ENCODE data around the gene AP3B1. TPM values are rescaled to one million over a fixed set of nuclear protein-coding genes. Genes with fewer than 3 reads are reported as not detected.
A peak's percentile ranks its signal among the peaks of the same experiment; 100 is the strongest.
"Not testable (repeated sequence)": the region's sequence is repeated elsewhere in the genome, so short reads cannot be mapped to it uniquely, and the experiment has no call there.

AP3B1 gene
- polyA plus RNA-seq, 1 donor, result 35.7 TPM

DNA sequence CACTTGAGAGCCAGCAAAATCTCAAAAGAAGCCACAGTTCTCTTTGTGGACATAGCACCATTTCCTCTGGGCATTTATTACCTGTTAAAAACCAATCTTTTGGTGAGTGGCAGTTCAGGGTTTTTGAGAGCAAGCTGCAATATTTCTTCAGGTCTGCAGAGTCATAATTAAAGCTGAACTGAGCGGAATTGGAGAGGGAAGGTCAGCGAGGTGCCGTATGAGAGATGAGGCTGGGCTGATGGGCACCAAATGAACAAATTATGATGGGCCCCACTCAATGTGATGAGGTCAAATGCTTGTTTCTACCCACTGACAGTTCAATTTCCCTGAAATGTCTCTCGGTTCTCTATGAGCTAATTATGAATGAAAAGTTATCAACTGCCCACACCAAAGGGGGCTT, 231.9 kb downstream of the AP3B1 start:
- no peak for DNase-seq

DNA sequence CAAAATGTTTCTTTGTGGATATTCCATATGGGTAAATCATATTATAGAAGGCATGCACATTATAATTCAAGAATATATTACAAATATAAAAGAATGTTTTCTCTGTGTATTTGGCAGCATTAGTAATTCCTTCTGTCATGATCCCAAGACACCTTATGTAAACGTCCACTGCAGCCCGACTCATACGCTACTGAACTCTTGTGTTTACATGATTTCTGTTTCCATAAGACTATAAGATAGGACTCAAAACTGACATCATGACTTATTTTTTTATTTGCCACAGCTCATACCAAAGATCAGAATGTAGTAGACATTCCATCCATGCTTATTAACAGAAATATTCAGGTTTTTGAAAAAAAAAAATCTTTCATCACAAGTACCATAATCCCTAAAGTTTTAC, 234.1 kb downstream of the AP3B1 start:
- no peak for DNase-seq

DNA sequence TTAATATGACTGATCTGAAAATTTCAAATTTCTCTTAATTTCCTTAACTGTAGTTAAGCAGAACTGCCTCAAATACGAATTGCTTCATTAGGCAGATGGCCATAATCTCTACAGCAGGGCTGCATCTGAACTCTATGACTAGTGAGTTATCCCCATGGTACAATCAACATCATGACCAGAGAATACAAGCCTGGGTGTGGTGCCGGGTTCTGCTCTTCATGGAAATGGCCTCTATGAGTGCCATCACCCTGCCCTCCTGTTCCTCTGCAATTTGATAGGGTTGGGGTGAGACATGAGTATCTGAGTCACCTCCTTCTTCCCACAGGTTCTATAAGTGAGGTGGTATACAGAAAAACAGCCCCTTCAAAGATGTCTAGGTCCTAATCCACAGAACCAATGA, 235.9 kb downstream of the AP3B1 start:
- no peak for DNase-seq

DNA sequence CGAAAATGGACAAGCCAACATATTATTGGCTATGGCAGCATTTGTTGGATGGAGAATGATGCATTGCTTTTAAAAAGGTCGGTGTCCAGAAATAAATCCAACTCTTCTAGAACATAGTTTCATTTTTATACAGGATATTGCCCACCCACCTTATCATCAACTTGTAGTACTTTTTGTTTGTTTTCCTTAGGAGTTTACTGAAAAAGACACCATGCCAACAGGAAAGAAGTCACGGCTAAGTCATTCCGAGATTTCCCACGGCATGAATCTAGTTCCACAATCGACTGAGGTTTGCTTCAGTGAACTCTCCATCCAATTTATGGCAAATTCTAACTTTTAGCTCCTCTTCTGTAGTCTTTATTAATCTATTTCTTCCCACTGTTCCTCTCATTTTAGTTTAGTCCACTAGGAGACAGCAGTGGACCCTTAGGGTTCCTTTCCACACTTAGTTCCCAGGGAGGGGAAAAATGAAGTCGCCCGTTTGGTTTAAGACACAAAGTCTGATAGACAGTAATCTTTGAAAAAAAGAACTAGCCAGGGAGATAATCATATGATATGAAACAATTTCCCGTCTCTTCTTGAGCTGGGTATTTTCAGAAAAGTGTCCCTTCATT, 237.5 kb downstream of the AP3B1 start:
- DNase-seq, result no peak

DNA sequence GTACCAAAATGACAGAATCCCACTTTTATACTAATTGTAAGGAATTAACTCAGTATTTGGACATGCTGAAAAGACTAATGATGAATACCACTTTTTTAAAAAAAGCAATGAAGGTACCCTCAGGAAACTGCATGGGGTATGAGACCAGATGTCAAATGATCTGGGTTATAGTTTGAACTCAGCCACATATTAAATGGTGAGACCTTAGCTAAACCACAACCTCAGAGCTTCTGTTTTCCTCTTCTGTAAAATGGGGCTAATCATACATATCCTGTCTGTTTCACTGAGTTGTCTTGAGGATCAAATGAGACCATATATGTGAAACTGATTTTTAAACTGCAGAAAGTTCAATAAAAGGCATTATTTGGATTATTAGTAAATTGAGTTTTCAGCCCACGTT, 238.4 kb downstream of the AP3B1 start:
- DNase-seq, result no peak

DNA sequence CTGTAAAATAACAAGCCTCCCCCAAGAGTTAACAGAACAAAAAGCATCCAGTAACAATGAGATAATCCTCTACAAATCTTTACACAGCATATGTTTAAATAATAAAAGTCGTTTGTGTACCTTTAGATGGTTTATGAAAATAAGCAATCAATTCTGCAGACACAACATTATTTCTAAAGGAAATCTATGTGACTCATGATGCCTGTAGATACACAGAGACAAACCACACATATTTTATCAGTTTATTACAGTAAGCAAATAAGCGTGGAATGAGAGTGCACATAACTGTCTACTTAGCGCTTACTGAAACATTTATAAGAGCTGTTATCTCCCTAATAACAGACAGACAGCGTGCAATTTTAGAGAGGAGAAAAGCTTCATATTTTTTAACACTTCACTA, 243.6 kb downstream of the AP3B1 start:
- DNase-seq, result no peak

DNA sequence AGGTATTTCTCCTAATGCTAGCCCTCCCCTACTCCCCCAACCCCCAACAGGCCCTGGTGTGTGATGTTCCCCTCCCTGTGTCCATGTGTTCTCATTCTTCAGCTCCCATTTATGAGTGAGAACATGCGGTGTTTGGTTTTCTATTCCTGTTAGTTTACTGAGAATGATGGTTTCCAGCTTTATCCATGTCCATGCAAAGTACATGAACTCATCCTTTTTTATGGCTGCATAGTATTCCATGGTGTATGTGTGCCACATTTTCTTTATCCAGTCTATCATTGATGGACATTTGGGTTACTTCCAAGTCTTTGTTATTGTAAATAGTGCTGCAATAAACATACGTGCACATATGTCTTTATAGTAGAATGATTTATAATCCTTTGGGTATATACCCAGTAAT, 247.7 kb downstream of the AP3B1 start:
- not testable (repeated sequence) for DNase-seq

DNA sequence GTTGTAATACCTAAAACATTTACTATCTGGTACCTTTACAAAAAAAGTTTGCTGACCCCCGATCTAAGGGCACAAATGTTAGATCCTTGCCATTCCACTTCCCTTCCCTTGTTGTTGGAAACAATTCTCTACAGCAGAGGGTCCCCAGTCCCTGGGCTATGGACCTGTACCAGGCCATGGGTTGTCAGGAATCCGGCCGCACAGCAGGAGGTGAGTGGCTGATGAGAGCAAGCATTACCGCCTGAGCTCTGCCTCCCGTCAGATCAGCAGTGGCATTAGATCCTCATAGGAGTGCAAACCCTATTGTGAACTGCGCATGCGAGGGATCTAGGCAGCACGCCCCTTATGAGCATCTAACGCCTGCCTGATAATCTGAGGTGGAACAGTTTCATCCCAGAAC, 248.5 kb downstream of the AP3B1 start:
- no peak for DNase-seq

DNA sequence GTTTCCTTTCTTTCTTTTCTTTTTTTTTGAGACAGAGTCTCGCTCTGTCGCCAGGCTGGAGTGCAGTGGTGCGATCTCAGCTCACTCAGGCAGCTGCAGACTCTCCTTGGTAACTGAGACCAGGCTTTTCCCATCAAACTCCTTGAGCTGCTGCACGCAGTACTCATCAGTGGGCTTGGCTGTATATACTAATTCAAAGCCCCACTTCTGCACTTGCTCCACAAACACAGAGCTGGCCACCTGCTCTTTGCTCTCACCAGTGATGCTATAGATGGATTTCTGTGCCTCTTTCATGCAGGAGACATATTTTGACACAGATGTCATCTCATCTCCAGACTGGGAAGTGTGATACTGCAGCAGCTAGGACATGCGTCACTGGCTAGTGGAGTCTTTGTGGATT, 252.7 kb downstream of the AP3B1 start:
- DNase-seq, result no peak

DNA sequence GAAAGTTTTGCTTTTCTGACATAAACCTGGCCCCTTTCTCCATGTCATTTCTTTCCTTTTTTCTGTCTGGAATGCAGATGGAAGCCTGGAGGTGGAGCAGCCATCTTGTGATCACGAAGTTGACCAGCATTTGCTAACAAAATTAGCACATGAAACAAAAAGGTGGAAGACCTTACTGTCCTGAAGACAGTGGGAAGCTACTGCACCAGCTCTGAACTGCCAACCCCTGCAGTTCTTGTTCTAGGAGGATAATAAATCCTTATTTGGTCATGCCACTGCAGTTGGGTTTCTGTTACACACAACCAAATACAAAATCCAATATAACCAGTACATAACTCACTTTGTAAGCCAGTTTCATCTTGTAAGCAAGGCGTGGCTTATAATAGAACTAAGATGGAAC, 269.0 kb downstream of the AP3B1 start:
- no peak for DNase-seq

DNA sequence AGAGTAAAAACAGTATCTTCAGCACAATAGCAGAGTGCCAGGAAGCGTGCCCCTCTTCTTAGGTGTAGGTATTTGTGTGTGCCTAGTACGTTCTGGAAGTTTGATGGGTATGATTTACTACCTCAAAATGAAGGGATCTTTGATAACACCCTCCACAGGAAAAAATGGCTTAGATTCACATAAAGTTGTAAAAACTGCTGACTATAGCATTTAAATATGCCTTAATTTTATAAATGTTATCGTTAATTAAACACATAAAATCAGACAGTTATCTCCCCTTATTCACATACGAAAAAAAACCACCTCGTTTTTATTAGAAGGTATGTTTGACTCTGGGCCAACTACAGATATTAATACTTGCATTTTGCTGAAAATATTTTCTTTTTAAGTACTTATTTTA, 274.8 kb downstream of the AP3B1 start:
- no peak for DNase-seq

DNA sequence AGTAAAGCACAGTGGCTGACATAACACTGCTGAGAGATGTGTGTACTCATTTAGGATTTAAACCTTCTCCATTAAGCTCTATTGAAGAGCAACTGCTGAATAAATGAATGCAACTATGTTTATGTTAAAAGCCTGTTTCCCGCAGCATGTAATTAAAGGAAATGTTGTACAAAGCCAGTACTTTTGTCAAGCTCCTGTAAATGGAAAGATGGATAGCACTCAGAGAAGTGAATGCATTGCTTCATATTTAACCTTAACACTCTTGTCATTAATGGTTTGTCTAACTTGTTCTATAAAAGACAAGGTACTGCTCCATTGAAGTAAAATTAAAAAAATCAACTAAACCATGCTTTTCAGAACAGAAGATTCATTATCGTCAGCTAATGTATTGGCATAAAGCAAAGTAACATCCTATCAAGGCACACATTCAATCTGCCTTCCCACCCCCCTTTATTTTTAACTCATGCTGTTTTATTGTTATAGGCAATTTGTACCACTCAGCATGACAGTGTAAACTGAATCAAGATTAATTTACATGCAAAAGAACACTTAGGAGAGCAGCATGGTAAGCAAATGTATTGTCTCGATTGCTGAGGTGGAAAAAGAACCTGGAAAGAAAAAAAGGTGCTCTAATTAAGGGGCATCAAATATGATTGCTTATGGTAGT, 277.5 kb downstream of the AP3B1 start:
- DNase-seq, result no peak

DNA sequence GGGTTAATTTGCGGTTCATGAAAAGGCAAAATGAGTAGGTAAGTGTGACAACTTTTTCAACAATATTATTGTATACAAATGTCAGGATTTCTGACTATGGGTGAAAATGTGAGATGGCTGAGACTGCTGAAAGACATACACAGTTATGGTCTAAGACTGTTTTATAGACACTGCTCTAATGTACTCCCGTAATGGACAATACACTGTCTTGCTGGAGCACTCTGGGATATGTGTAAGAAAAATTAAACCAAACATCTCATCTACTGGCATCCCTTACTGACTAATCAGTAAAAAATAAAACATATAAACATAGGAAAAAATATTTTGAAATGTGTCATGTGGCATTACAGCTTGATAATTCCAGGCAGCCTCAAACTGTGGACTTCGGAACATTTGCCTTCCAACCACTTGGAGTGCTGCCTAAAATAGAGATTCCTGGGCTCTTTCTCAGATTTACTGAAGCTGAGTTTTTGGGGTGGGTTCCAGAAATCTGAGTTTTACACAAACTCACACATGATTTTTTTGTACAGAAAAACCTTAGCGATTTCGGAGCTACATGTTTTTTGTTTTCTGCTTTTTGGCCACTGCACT, 284.5 kb downstream of the AP3B1 start:
- DNase-seq, result peak; percentile 78

DNA sequence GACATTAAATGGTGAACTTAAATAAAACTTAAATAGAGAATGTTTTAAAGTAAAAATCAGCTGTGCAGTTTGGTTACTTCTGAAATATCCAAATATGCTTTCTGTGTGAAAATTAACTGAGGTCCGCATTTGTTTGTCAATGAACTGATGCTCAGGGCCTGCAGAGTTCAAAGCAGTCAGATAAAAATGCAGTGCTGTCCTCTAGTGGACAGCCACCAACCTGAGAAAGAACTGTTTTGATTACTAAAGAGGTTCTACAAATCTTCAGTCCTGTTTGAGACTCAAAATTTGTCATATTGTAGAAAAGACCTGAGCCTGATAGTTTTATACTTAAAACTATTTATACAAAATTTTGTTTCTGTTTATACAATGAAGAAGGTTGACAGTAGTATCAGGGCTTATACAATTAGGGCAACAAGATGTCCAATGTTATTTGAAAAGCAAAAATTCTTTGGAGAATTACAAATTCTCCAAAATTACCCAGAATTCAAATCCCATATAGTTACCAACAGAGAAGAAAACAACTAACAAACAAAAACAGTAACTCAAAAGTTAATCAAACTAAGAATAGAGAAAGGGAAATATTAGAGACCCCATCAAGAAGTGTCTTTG, 286.0 kb downstream of the AP3B1 start:
- DNase-seq, result no peak

DNA sequence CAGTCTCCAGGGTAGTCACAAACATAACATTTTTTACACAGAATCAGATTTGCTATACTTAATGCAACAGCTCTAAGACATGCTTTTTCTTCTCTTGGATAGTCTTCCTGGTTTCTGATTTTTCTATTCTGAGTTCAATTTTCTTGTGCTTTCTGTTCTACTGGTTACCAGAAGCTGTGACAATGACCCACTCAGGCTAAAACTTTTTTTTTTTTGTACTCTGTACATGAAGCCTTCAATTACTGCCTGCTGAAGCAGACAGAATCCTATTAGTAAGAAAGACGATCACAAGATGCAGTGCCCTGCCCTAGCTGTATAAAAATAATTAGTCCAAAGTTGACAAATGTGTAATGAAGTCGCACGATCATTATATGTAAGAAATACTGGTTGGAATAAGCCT, 287.3 kb downstream of the AP3B1 start:
- DNase-seq, result no peak

DNA sequence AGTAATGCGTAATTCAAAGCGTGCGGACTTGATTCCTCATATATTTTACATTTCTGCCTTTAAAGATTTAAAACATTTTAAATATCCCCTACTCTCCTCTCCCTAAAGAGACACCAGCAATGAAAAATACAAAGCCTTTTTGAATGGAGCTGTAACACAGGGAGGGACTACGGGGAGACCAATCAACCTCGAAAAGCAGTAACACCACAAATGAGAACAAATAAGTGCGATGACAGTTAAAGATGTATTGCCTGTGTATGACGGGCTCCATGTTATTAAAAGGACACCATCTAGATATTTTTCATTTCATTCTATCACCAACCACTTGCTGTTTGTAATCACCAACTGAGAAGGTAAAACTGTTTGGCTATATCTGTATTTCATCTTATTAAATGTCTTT, 288.0 kb downstream of the AP3B1 start:
- DNase-seq, result no peak

DNA sequence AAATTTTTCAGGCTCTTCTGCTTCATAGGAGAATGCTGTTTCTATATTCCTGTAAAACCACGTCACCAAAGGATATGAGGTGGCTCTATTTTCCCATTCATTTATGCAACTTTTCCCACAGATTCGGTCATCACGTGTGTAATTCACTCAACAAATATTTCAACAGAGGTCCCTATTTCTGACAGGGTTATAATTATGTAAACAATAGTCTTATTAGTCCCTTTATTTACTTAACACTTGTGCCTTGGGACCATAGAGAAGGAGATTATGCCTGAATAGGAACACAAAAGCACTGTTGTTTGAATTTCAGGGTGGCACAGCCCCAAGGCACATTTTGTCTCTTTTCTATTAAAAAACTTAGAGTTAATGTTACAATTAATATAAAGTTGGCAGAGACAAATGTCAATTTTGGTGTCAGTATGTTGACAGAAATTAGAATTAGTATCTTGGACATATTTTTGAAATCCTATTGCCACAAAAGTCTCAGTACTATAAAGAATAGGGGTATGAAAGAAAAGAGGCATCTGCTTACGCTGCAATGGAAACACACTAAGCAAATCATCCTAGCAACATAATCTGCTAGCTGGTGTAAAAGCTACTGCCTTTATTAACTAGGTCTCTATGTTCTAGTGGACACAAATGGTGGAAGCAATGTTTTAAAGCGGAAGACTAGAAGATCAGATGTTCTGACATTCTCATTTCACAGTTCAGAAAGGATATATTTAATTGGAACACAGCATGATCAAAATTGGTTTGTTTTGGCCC, 289.3 kb downstream of the AP3B1 start:
- DNase-seq, result no peak

DNA sequence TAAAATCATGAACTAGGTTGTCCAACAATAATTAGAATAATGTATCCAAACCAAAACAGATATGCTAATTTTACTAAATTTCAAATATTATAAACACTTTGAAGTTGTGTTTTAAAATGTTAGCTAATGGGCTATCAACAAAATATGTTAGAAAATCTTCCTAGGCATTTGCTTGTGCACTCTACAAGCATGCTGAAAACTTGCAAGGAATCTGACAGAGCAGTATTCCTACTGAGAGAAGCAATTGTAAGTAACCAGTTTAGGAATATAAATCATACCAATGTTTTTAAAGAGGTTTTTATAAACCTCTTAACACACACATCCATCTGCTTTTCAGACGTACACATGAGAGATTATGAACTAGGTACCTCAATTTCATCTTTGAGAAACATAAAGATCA, 289.9 kb downstream of the AP3B1 start:
- DNase-seq, result no peak

DNA sequence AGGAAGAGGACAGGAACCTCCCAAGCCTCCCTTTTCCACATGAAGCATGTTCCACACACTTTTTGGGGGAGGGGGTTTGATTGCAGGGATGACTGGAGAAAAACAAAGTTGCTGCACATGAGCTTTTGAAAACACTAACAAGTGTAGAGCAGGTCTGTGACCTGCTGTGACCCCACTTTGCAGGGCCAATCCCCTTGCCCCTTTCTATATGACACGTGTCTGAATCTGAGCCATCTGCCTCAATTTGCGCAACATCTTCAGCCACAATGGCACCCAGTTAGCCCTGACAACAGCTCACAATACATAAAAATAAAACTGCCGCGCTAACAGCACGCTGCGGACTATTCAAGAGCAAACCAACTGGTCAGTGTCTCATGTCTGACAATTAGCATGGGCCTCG, 290.6 kb downstream of the AP3B1 start:
- no peak for DNase-seq

DNA sequence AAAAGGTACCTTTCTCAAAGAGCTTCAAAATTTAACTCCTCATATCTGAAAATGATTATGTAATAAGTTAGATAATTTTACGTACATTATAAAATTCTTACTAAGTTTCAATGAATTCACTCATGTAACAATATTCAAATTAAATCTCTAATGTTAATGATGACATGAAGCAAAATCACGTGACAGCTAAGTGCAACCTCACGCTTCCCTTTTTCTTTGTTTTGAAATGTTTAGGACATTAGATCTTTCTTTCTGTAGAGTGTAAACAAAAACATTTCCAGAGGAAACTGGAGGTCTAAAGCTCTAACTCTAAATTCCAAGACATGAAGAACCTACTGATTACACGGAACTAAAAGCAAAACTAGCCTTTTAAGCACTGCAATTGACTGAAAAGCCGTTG, 291.0 kb downstream of the AP3B1 start:
- no peak for DNase-seq

DNA sequence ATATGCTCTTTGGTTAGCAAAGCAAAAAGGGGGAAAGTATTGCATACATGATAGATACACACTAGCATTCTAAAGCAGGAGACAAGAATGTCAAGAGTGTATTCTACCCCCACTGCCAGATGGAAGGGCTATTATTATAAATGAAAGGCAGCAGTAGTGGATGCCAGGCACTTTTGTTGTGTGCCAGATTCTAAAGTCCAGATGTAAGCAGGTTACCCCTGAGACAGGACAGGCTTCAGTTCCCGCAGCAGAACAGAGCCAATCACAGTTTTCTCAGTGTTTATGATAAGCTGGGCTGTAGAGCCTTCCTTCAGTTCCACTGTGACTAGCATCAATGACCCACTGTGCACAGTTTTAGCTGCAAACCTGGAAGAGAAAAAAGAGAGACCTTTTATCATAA, 291.8 kb downstream of the AP3B1 start:
- no peak for DNase-seq

DNA sequence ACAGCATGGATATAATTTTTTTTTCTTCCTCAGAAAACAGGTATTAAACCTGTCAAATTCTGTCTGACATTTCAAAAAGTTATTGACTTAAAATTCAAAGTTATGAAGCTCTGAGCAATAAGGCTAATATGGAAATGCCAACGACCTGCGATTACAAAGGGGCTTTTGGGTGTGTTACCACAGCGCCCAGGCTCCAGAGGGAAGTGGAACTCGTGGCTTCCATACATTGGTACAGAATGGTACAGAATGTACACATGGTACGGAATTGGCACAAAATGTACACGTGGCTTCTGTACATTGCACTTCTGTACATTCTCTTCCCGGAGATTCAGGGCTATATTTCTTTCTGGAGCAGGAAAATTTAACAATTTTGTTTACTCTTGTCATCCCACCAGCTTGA, 293.3 kb downstream of the AP3B1 start:
- no peak for DNase-seq

DNA sequence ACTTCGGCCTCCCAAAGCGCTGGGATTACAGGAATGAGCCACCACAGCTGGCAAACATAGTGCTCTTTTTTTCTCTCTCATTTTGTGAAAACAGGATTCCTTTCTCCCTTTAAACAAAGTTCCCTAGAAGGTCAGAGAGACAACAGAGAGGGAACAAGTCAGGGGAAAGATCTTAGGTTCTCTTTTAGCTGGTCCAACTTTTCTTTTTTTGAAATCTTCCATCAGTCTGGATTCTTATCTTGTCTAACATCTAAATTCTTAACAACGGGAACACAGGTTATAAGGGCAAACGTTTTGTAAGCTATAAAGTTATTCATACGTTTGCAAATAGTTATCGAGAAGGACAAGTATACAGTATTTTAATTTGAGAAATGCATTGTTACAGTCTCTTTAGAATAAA, 294.3 kb downstream of the AP3B1 start:
- DNase-seq, result no peak
